OCI-LY3 (cell line): ENCODE data around the gene HCN2.
A peak's percentile ranks its signal among the peaks of the same experiment; 100 is the strongest.

Source experiments
- H2AFZ ChIP-seq: fragments of 200-600, 300-600 bp; shearing (Covaris generic); 2 replicates; pipeline ENCODE4 v1.6.0; 2014; ENCODE audit warnings: antibody characterized with exemption, low read depth, low read length
- H3K27ac ChIP-seq: fragments of 200-600, 300-600 bp; sonication (generic); 2 replicates; pipeline ENCODE4 v1.5.1; 2014; ENCODE audit warnings: mild to moderate bottlenecking, low read length, moderate library complexity, mixed read lengths
- H3K27me3 ChIP-seq: fragments of 200-600, 300-600 bp; sonication (generic); 2 replicates; pipeline ENCODE4 v1.6.1; 2014; ENCODE audit warnings: low read depth, low read length, mixed read lengths
- H3K36me3 ChIP-seq: fragments of 200-600, 300-600 bp; sonication (generic); replicated peaks from 2 replicates; pipeline ENCODE3; 2014; ENCODE audit warnings: low read depth, low read length, mixed read lengths
- H3K4me1 ChIP-seq: fragments of 300-600, 200-600 bp; sonication (generic); 2 replicates; pipeline ENCODE4 v1.6.1; 2014; ENCODE audit warnings: low read length, mixed read lengths
- H3K4me2 ChIP-seq: fragments of 200-600, 300-600 bp; sonication (generic); 2 replicates; pipeline ENCODE4 v1.6.1; 2014; ENCODE audit warnings: low read length, mixed read lengths
- H3K4me3 ChIP-seq: fragments of 300-600, 200-600 bp; sonication (generic); 2 replicates; pipeline ENCODE4 v1.5.1; 2014; ENCODE audit warnings: antibody characterized with exemption, mild to moderate bottlenecking, low read length, moderate library complexity
- H3K79me2 ChIP-seq: fragments of 300-600, 200-600 bp; shearing (Covaris generic); 2 replicates; pipeline ENCODE4 v1.6.1; 2014; ENCODE audit warnings: mild to moderate bottlenecking, low read length, mixed read lengths
- H3K9ac ChIP-seq: fragments of 300-600, 200-600 bp; shearing (Covaris generic); 2 replicates; pipeline ENCODE4 v1.6.0; 2014; ENCODE audit warnings: mild to moderate bottlenecking, low read length, moderate library complexity
- H3K9me3 ChIP-seq: fragments of 200-600, 300-600 bp; shearing (Covaris generic); 2 replicates; pipeline ENCODE4 v1.6.1; 2014; ENCODE audit warnings: low read length, mixed read lengths; ENCODE audit not compliant: insufficient read depth
- H4K20me1 ChIP-seq: fragments of 200-600, 300-600 bp; sonication (generic); 2 replicates; pipeline ENCODE4 v1.6.1; 2016; ENCODE audit warnings: low read length, mixed read lengths; ENCODE audit not compliant: insufficient read depth
- CTCF ChIP-seq: fragments of 200-600, 300-600 bp; sonication (generic); IDR thresholded peaks from 2 replicates; pipeline ENCODE4 v1.5.1; 2014; ENCODE audit warnings: antibody characterized with exemption, low read length, low read depth
- EZH2phosphoT487 ChIP-seq: fragments of 200-600 bp; shearing (Covaris generic); IDR thresholded peaks from 2 replicates; pipeline ENCODE4 v1.6.1; 2018; ENCODE audit warnings: antibody characterized with exemption, mixed run types, low read depth

Gene HCN2

GRCh38 chr19:571566-571974 is 18.1 kb upstream of the HCN2 start:
- no peaks in the 10 kb centered on the region for H3K9me3 ChIP-seq
- TF ChIP-seq EZH2phosphoT487, result no peak
- TF ChIP-seq CTCF, result no peak
- H2AFZ ChIP-seq, result peak overlapping the region; percentile 54
- H3K36me3 ChIP-seq, result peaks cover 16% of the 10 kb centered on the region
- H4K20me1 ChIP-seq, result peaks cover 33% of the 10 kb centered on the region
- H3K4me2 ChIP-seq, result peak overlapping the region; percentile 78
- peak overlapping the region; percentile 94 for H3K27ac ChIP-seq
- peaks cover 42% of the 10 kb centered on the region for H3K79me2 ChIP-seq
- peak overlapping the region; percentile 82 for H3K4me3 ChIP-seq
- H3K9ac ChIP-seq, result peak overlapping the region; percentile 92
- H3K4me1 ChIP-seq, result peaks cover 17% of the 10 kb centered on the region
- no peaks in the 10 kb centered on the region for H3K27me3 ChIP-seq

- Histone ChIP-seq H3K79me2 (peaks cover 48% of the 10 kb centered on the region), H3K4me3 (peak within 1 kb of the TSS; percentile 93), H2AFZ (peak within 1 kb of the TSS; percentile 54), H3K9me3 (no peaks in the 10 kb centered on the region), H3K36me3 (peaks cover 16% of the 10 kb centered on the region), H3K9ac (peak within 1 kb of the TSS; percentile 95), H3K4me2 (peak within 1 kb of the TSS; percentile 100), H3K27ac (peak within 1 kb of the TSS; percentile 94), H4K20me1 (peaks cover 40% of the 10 kb centered on the region), H3K4me1 (peaks cover 17% of the 10 kb centered on the region), H3K27me3 (no peaks in the 10 kb centered on the region)
- TF ChIP-seq EZH2phosphoT487 (no peak), CTCF (no peak)
Observed at GRCh38 chr19:572140-572742, 17.4 kb upstream of the HCN2 start, which contains the start of gene BSG. BSG (plus strand) TSS chr19:572596; CDS start chr19:572635, 39 bp downstream.

GRCh38 chr19:572743-573518 is 16.8 kb upstream of the HCN2 start:
- peak overlapping the region; percentile 100 for H3K4me2 ChIP-seq
- H3K9ac ChIP-seq, result peak overlapping the region; percentile 95
- H3K79me2 ChIP-seq, result peaks cover 55% of the 10 kb centered on the region
- peaks cover 23% of the 10 kb centered on the region for H3K36me3 ChIP-seq
- peak overlapping the region; percentile 67 for H3K27ac ChIP-seq
- H3K4me1 ChIP-seq, result peaks cover 17% of the 10 kb centered on the region
- no peaks in the 10 kb centered on the region for H3K9me3 ChIP-seq
- TF ChIP-seq CTCF (no peak), EZH2phosphoT487 (no peak)
- peaks cover 47% of the 10 kb centered on the region for H4K20me1 ChIP-seq
- no peaks in the 10 kb centered on the region for H3K27me3 ChIP-seq
- H2AFZ ChIP-seq, result no peak overlapping the region
- H3K4me3 ChIP-seq, result peak overlapping the region; percentile 93

GRCh38 chr19:573519-573825 is 16.2 kb upstream of the HCN2 start:
- TF ChIP-seq EZH2phosphoT487, result no peak
- TF ChIP-seq CTCF, result no peak
- H3K27ac ChIP-seq, result peak overlapping the region; percentile 67; the same call in 1 of the 2 replicates

More at GRCh38 chr19:573519-573825, 16.2 kb upstream of the HCN2 start:
- H2AFZ ChIP-seq, result no peak overlapping the region
- H3K79me2 ChIP-seq, result peaks cover 61% of the 10 kb centered on the region
- H3K9me3 ChIP-seq, result no peaks in the 10 kb centered on the region
- H3K36me3 ChIP-seq, result peaks cover 28% of the 10 kb centered on the region
- no peaks in the 10 kb centered on the region for H3K27me3 ChIP-seq
- H3K4me3 ChIP-seq, result peak overlapping the region; percentile 93
- H4K20me1 ChIP-seq, result peaks cover 52% of the 10 kb centered on the region
- peak overlapping the region; percentile 95 for H3K9ac ChIP-seq
- peak overlapping the region; percentile 100 for H3K4me2 ChIP-seq
- H3K4me1 ChIP-seq, result peaks cover 17% of the 10 kb centered on the region
